Neural crest cell (in vitro differentiated cells): ENCODE results near the gene FOXP4. TPM values are rescaled to one million over a fixed set of nuclear protein-coding genes. Genes with fewer than 3 reads are reported as not detected.

Experiments
- DNase-seq: peaks from one replicate; pipeline ENCODE4 v3.0.0; 2021; ENCODE audit warnings: low read depth, mixed read lengths, low spot score
- H3K27ac Mint-ChIP-seq: one replicate; pipeline ENCODE4 v1.8.0; 2021; ENCODE audit warnings: mild to moderate bottlenecking, mixed read lengths; ENCODE audit not compliant: unreplicated experiment
- H3K27me3 Mint-ChIP-seq: 2 replicates; pipeline ENCODE4 v1.8.0; 2021; ENCODE audit warnings: low read depth, mild to moderate bottlenecking, mixed read lengths
- H3K36me3 Mint-ChIP-seq: 2 replicates; pipeline ENCODE4 v1.8.0; 2021; ENCODE audit warnings: low read depth, mild to moderate bottlenecking, mixed read lengths
- H3K4me1 Mint-ChIP-seq: 2 replicates; pipeline ENCODE4 v1.8.0; 2021; ENCODE audit warnings: mixed read lengths
- H3K4me3 Mint-ChIP-seq: one replicate; pipeline ENCODE4 v1.8.0; 2021; ENCODE audit warnings: mild to moderate bottlenecking, mixed read lengths
- H3K9me3 Mint-ChIP-seq: 2 replicates; pipeline ENCODE4 v1.8.0; 2021; ENCODE audit warnings: mixed read lengths
- CTCF ChIP-seq: fragments of 200-600 bp; sonication (generic); conservative IDR thresholded peaks from 2 replicates; pipeline ENCODE4 v1.5.0; 2021; ENCODE audit warnings: antibody characterized with exemption, mild to moderate bottlenecking
- total RNA-seq: library from RNA; stranded (reverse); gene quantifications from 2 replicates; pipeline ENCODE4 v1.2.1, GENCODE V29; 2021

Gene FOXP4
- total RNA-seq, 1 donor from 2014 or later, result 57.9 TPM

- no peak for TF ChIP-seq CTCF
- no peak overlapping the region for H3K27ac Mint-ChIP-seq
- H3K9me3 Mint-ChIP-seq, result no peaks in the 10 kb centered on the region
- no peak for DNase-seq
- H3K4me3 Mint-ChIP-seq, result peak overlapping the region; percentile 82
- H3K4me1 Mint-ChIP-seq, result peaks cover 63% of the 10 kb centered on the region
- peaks cover 5% of the 10 kb centered on the region for H3K36me3 Mint-ChIP-seq
- H3K27me3 Mint-ChIP-seq, result no peaks in the 10 kb centered on the region
These were observed 14.4 kb downstream of the FOXP4 start for GRCh38 chr6:41560431-41561192.

GRCh38 chr6:41561416-41561815, 15.2 kb downstream of the FOXP4 start:
- no peak for TF ChIP-seq CTCF
- Mint-ChIP-seq H3K27me3 (no peaks in the 10 kb centered on the region), H3K9me3 (no peaks in the 10 kb centered on the region), H3K27ac (no peak overlapping the region), H3K4me1 (peaks cover 58% of the 10 kb centered on the region), H3K36me3 (peaks cover 13% of the 10 kb centered on the region), H3K4me3 (peak overlapping the region; percentile 28)
- no peak for DNase-seq

- Mint-ChIP-seq H3K4me1 (peaks cover 57% of the 10 kb centered on the region), H3K9me3 (no peaks in the 10 kb centered on the region), H3K27me3 (no peaks in the 10 kb centered on the region), H3K27ac (peak overlapping the region; percentile 76), H3K4me3 (peak overlapping the region; percentile 72), H3K36me3 (peaks cover 18% of the 10 kb centered on the region)
- no peak for DNase-seq
- TF ChIP-seq CTCF, result no peak
These were observed 16.0 kb downstream of the FOXP4 start for GRCh38 chr6:41561931-41562911.

GRCh38 chr6:41563060-41563776, 17.0 kb downstream of the FOXP4 start:
- DNase-seq, result no peak
- Mint-ChIP-seq H3K4me3 (peak overlapping the region; percentile 72), H3K36me3 (peaks cover 22% of the 10 kb centered on the region), H3K9me3 (no peaks in the 10 kb centered on the region), H3K4me1 (peaks cover 65% of the 10 kb centered on the region), H3K27me3 (no peaks in the 10 kb centered on the region), H3K27ac (peak overlapping the region; percentile 76)
- TF ChIP-seq CTCF, result no peak

GRCh38 chr6:41564448-41565142, 18.4 kb downstream of the FOXP4 start:
- H3K9me3 Mint-ChIP-seq, result no peaks in the 10 kb centered on the region
- H3K27ac Mint-ChIP-seq, result no peak overlapping the region

More at GRCh38 chr6:41564448-41565142, 18.4 kb downstream of the FOXP4 start:
- no peak for TF ChIP-seq CTCF
- Mint-ChIP-seq H3K4me1 (peaks cover 72% of the 10 kb centered on the region), H3K36me3 (peaks cover 22% of the 10 kb centered on the region), H3K4me3 (no peak overlapping the region), H3K27me3 (no peaks in the 10 kb centered on the region)
- no peak for DNase-seq
